PC-3 (cell line): Measurements from ENCODE around the gene WDR90. TPM values are rescaled to one million over a fixed set of nuclear protein-coding genes. Genes with fewer than 3 reads are reported as not detected.
A peak's percentile ranks its signal among the peaks of the same experiment; 100 is the strongest.

ENCODE experiments used
- ATAC-seq: fragments of 200-7000 bp; cut with Tn5 transposase; 2 replicates; pipeline ENCODE4 v1.9.1; 2020; ENCODE audit warnings: mild to moderate bottlenecking, moderate library complexity
- BruUV-seq: library from RNA; stranded (reverse); fragments of 400-500 nt; replicated peaks from 2 replicates; lab custom pipeline; 2021; lab: Mats Ljungman, UMichigan
- CTCF ChIA-PET: fragments of 300-600 bp; sonication (Branson Sonifier 250); formaldehyde crosslinking; loops from one replicate; lab custom pipeline; 2022; ENCODE audit warnings: antibody characterized with exemption; lab: Charles Lee
- POLR2A ChIA-PET: fragments of 300-600 bp; sonication (Branson Sonifier 250); formaldehyde crosslinking; loops from one replicate; lab custom pipeline; 2022; ENCODE audit warnings: antibody characterized with exemption; ENCODE audit not compliant: unreplicated experiment; lab: Charles Lee
- DNase-seq: peaks from one replicate; pipeline ENCODE4 v3.0.0-alpha.2; 2015
- H2AFZ ChIP-seq: fragments of 300-600 bp; sonication (generic); 2 replicates; pipeline ENCODE4 v1.6.0; 2016; ENCODE audit warnings: antibody characterized with exemption, low read length
- H3F3A ChIP-seq: fragments of 300-600 bp; sonication (generic); one replicate; pipeline ENCODE4 v1.6.0; 2017; ENCODE audit warnings: antibody characterized with exemption, low read length, control low read depth, mild to moderate bottlenecking; ENCODE audit not compliant: unreplicated experiment
- H3K27ac ChIP-seq: fragments of 300-600 bp; sonication (generic); 2 replicates; pipeline ENCODE4 v1.5.1; 2016; ENCODE audit warnings: mild to moderate bottlenecking, low read length
- H3K27me3 ChIP-seq: fragments of 300-600 bp; sonication (generic); 2 replicates; pipeline ENCODE4 v1.6.1; 2016; ENCODE audit warnings: low read length, mixed read lengths
- H3K36me3 ChIP-seq: fragments of 300-600 bp; sonication (generic); 2 replicates; pipeline ENCODE4 v1.6.1; 2016; ENCODE audit warnings: low read depth, mixed run types, low read length, mixed read lengths
- H3K4me1 ChIP-seq: fragments of 300-600 bp; sonication (generic); 2 replicates; pipeline ENCODE4 v1.5.1; 2016; ENCODE audit warnings: low read length; ENCODE audit not compliant: insufficient read depth
- H3K4me2 ChIP-seq: fragments of 300-600 bp; sonication (generic); 2 replicates; pipeline ENCODE4 v1.6.0; 2016; ENCODE audit warnings: low read length
- H3K4me3 ChIP-seq: fragments of 300-600 bp; sonication (generic); 2 replicates; pipeline ENCODE4 v1.5.1; 2016; ENCODE audit warnings: mild to moderate bottlenecking, low read length, mixed read lengths
- H3K79me2 ChIP-seq: fragments of 300-600 bp; sonication (generic); 2 replicates; pipeline ENCODE4 v1.6.1; 2017; ENCODE audit warnings: low read length, mixed read lengths
- H3K9ac ChIP-seq: fragments of 300-600 bp; sonication (generic); 2 replicates; pipeline ENCODE4 v1.6.0; 2016; ENCODE audit warnings: mild to moderate bottlenecking, low read length
- H3K9me2 ChIP-seq: fragments of 300-600 bp; sonication (generic); replicated peaks from 2 replicates; pipeline ENCODE4 v1.6.1; 2016; ENCODE audit warnings: mixed run types, low read length, mixed read lengths
- H3K9me3 ChIP-seq: fragments of 300-600 bp; sonication (generic); 2 replicates; pipeline ENCODE4 v1.6.1; 2016; ENCODE audit warnings: low read length, mixed read lengths
- H4K20me1 ChIP-seq: fragments of 300-600 bp; sonication (generic); 2 replicates; pipeline ENCODE4 v1.6.1; 2016; ENCODE audit warnings: low read length, mixed read lengths
- EZH2 ChIP-seq: fragments of 300-600 bp; sonication (generic); IDR thresholded peaks from one replicate; pipeline ENCODE4 v1.6.1; 2017; ENCODE audit warnings: antibody characterized with exemption, mild to moderate bottlenecking, low read length; ENCODE audit not compliant: unreplicated experiment
- EZH2phosphoT487 ChIP-seq: fragments of 300-600 bp; sonication (generic); IDR thresholded peaks from 2 replicates; pipeline ENCODE4 v1.6.1; 2018; ENCODE audit warnings: mild to moderate bottlenecking, antibody characterized with exemption, low read length, borderline replicate concordance
- intact Hi-C: fragments of 100-400 bp; cut with micrococcal nuclease; formaldehyde crosslinking; loops from 2 replicates; pipeline ENCODE4 v1.9.0; 2023
- total RNA-seq: library from RNA; depleted of rRNA; stranded (reverse); fragments of >200 nt; gene quantifications from 2 replicates; pipeline ENCODE4 v1.2.3, GENCODE V29; 2014
- TF ChIP-seq, protein P1 (sequence below): fragments of 300-600 bp; sonication (generic); conservative IDR thresholded peaks from 2 replicates; pipeline ENCODE4 v1.5.1; 2017; ENCODE audit warnings: antibody characterized with exemption, low read depth, mild to moderate bottlenecking, low read length

Gene WDR90
- total RNA-seq, 1 experiment from 2014 or later, result 44.4 TPM

DNA sequence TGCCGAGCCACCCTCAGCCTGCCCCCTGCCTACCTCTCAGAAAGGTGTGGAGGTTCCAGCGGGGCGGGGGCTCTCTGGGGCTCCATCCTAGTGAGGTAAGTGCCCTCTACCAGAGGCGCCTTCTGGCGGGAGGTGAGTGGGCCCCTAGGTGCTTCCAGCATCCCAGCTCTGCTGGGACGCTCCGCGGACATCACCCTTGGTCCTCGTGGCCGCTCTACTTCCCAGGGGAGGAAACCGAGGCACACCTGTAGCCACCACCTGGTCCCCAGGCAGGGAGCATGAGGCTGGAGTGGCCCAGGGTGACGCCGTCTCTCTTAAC, 6.2 kb upstream of the WDR90 start:
- no peak for ATAC-seq
- Histone ChIP-seq H4K20me1 (no peaks in the 10 kb centered on the region), H3K27me3 (no peaks in the 10 kb centered on the region), H3K9me2 (no peaks in the 10 kb centered on the region), H3F3A (no peaks in the 10 kb centered on the region), H2AFZ (no peak overlapping the region), H3K27ac (no peak overlapping the region), H3K36me3 (no peaks in the 10 kb centered on the region), H3K9me3 (no peaks in the 10 kb centered on the region), H3K4me1 (peaks cover 31% of the 10 kb centered on the region), H3K9ac (peak overlapping the region; percentile 67), H3K4me3 (peak overlapping the region; percentile 81), H3K4me2 (peak overlapping the region; percentile 93), H3K79me2 (peaks cover 42% of the 10 kb centered on the region)
- TF ChIP-seq, protein P1, sequence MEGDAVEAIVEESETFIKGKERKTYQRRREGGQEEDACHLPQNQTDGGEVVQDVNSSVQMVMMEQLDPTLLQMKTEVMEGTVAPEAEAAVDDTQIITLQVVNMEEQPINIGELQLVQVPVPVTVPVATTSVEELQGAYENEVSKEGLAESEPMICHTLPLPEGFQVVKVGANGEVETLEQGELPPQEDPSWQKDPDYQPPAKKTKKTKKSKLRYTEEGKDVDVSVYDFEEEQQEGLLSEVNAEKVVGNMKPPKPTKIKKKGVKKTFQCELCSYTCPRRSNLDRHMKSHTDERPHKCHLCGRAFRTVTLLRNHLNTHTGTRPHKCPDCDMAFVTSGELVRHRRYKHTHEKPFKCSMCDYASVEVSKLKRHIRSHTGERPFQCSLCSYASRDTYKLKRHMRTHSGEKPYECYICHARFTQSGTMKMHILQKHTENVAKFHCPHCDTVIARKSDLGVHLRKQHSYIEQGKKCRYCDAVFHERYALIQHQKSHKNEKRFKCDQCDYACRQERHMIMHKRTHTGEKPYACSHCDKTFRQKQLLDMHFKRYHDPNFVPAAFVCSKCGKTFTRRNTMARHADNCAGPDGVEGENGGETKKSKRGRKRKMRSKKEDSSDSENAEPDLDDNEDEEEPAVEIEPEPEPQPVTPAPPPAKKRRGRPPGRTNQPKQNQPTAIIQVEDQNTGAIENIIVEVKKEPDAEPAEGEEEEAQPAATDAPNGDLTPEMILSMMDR, result no peak
- TF ChIP-seq EZH2phosphoT487, result no peak
- no peak for TF ChIP-seq EZH2
- BruUV-seq, result TSS peak; percentile 33
- POLR2A ChIA-PET, result no interaction called here
- intact Hi-C loops, result no loop called here
- CTCF ChIA-PET, result interaction anchor here (0.6 kb wide), 1 partner anchor 8 kb away, joined by 3 read pairs; no protein-coding TSS in a partner anchor
- DNase-seq, result no peak

DNA sequence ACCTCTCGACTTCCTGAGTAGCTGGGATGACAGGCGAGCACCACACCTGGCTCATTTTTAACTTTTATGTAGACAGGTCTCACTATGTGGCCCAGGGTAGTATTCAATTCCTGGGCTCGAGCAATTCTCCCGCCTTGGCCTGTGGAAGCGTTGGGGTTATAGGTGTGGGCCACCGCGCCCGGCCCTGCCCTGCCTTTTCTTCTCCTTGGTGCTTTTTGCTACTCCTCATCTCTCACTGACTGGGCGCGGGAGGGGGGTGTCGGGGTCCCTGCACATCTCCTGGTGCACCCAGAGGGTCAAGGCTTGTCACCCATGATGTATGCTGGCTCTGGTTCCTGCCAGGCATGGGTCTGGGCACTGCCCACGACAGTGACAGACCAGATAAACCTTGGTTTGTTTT, 4.6 kb upstream of the WDR90 start:
- CTCF ChIA-PET, result no interaction called here
- Histone ChIP-seq H3F3A (no peaks in the 10 kb centered on the region), H2AFZ (no peak overlapping the region), H3K36me3 (no peaks in the 10 kb centered on the region), H3K9me2 (no peaks in the 10 kb centered on the region), H3K4me3 (no peak overlapping the region), H3K4me2 (no peak overlapping the region), H3K9me3 (no peaks in the 10 kb centered on the region), H3K79me2 (peaks cover 42% of the 10 kb centered on the region), H3K27ac (peak overlapping the region; percentile 19; the same call in 1 of the 2 replicates), H3K4me1 (peaks cover 38% of the 10 kb centered on the region), H4K20me1 (no peaks in the 10 kb centered on the region), H3K27me3 (no peaks in the 10 kb centered on the region), H3K9ac (no peak overlapping the region)
- POLR2A ChIA-PET, result interaction anchor here (0.9 kb wide), 1 partner anchor 51 kb away, joined by 5 read pairs; no protein-coding TSS in a partner anchor
- no peak for TF ChIP-seq EZH2
- TF ChIP-seq EZH2phosphoT487, result no peak
- TF ChIP-seq, protein P1, result no peak
- no peak for DNase-seq
- intact Hi-C loops, result no loop called here
- no peak for ATAC-seq
- BruUV-seq, result no TSS peak

GRCh38 chr16:645852-646678, 3.1 kb upstream of the WDR90 start:
- no peak overlapping the region for H2AFZ ChIP-seq
- no peak overlapping the region for H3K9ac ChIP-seq
- no peaks in the 10 kb centered on the region for H3K27me3 ChIP-seq
- peak; percentile 52 for DNase-seq
- no peaks in the 10 kb centered on the region for H3K36me3 ChIP-seq
- CTCF ChIA-PET, result no interaction called here
- no TSS peak for BruUV-seq
- H3F3A ChIP-seq, result no peaks in the 10 kb centered on the region
- peaks cover 42% of the 10 kb centered on the region for H3K79me2 ChIP-seq
- peak overlapping the region; percentile 74 for H3K27ac ChIP-seq
- ATAC-seq, result peak; percentile 3; the same call in 1 of the 2 replicates
- H3K4me2 ChIP-seq, result peak overlapping the region; percentile 69
- TF ChIP-seq EZH2, result no peak
- no peak for TF ChIP-seq EZH2phosphoT487
- TF ChIP-seq, protein P1, result no peak
- intact Hi-C loops, result no loop called here
- POLR2A ChIA-PET, result no interaction called here
- H3K4me1 ChIP-seq, result peaks cover 42% of the 10 kb centered on the region
- no peaks in the 10 kb centered on the region for H4K20me1 ChIP-seq
- H3K4me3 ChIP-seq, result peak overlapping the region; percentile 37; the same call in 1 of the 2 replicates
- no peaks in the 10 kb centered on the region for H3K9me3 ChIP-seq
- no peaks in the 10 kb centered on the region for H3K9me2 ChIP-seq
